HG03159 (cell line): Measurements from ENCODE around the gene TFF2.

Experiments used
- ATAC-seq: cut with Tn5 transposase; IDR thresholded peaks from one replicate; pipeline ENCODE4 v1.9.1; 2021; ENCODE audit warnings: mild to moderate bottlenecking, moderate library complexity; ENCODE audit not compliant: unreplicated experiment

Gene TFF2

GRCh38 chr21:42350927-42351426 lies at the start of gene TFF2:
Gene TFF2, minus strand, starts transcription at chr21:42350994. Its CDS starts 37 bp downstream, at chr21:42350957.
- no peak for ATAC-seq

GRCh38 chr21:42400525-42400924 lies 49.7 kb upstream of the TFF2 start:
- ATAC-seq: no peak

- no peak for ATAC-seq
These were observed 47.7 kb upstream of the TFF2 start for GRCh38 chr21:42398436-42399028.

GRCh38 chr21:42397746-42398394 lies 47.1 kb upstream of the TFF2 start:
- ATAC-seq: no peak

GRCh38 chr21:42396799-42397745 lies 46.3 kb upstream of the TFF2 start:
- ATAC-seq: no peak

- ATAC-seq: no peak
These were observed 45.3 kb upstream of the TFF2 start, which contains the start of gene TMPRSS3 for GRCh38 chr21:42395905-42396651. Gene TMPRSS3, minus strand, starts transcription at chr21:42396052. Its CDS starts 635 bp downstream, at chr21:42395417.

- ATAC-seq: no peak
These were observed 44.5 kb upstream of the TFF2 start for GRCh38 chr21:42395302-42395701.

GRCh38 chr21:42393443-42393950 lies 42.7 kb upstream of the TFF2 start:
- ATAC-seq: no peak

GRCh38 chr21:42392731-42393442 lies 42.1 kb upstream of the TFF2 start:
- ATAC-seq: no peak

GRCh38 chr21:42391297-42391696 lies 40.5 kb upstream of the TFF2 start:
- ATAC-seq: no peak

- ATAC-seq: no peak
These were observed 39.9 kb upstream of the TFF2 start for GRCh38 chr21:42390696-42391095.

- ATAC-seq: no peak
These were observed 39.4 kb upstream of the TFF2 start for GRCh38 chr21:42390193-42390592.

- ATAC-seq: no peak
These were observed 38.6 kb upstream of the TFF2 start for GRCh38 chr21:42389449-42389835.

GRCh38 chr21:42388740-42389448 lies 38.1 kb upstream of the TFF2 start:
- no peak for ATAC-seq

GRCh38 chr21:42387843-42388340 lies 37.1 kb upstream of the TFF2 start:
- no peak for ATAC-seq

GRCh38 chr21:42387164-42387563 lies 36.4 kb upstream of the TFF2 start:
- ATAC-seq: no peak

- ATAC-seq: no peak
These were observed 35.3 kb upstream of the TFF2 start for GRCh38 chr21:42386034-42386591.

GRCh38 chr21:42385619-42386018 lies 34.8 kb upstream of the TFF2 start:
- ATAC-seq: no peak

GRCh38 chr21:42384989-42385388 lies 34.2 kb upstream of the TFF2 start:
- no peak for ATAC-seq
